Measurements from ENCODE around the gene CD38. TPM values are rescaled to one million over a fixed set of nuclear protein-coding genes. Genes with fewer than 3 reads are reported as not detected.

Gene CD38
- total and polyA plus RNA-seq, 2 of the 13 experiments (the other 11 are each of a cell fraction or from before 2014, with no cell fraction given): not detected

GRCh38 chr4:15894393-15894792 lies 116.3 kb downstream of the CD38 start (continued):
- TF ChIP-seq ZNF710 (CRISPR knock-in tag; IDR thresholded peaks at IDR 0.05; ENCODE audit: borderline replicate concordance): no peak

GRCh38 chr4:15894921-15895916 lies 117.1 kb downstream of the CD38 start:
- ChIA-PET CTCF (ENCODE audit: low intra/inter-chr PET ratio, low total read pairs) (no interaction called here), POLR2A (no interaction called here)
- H3K27me3 ChIP-seq (ENCODE audit: control insufficient read depth in 1 of 2, insufficient read depth in 2 of 2, low read length in 2 of 2): no peaks in the 10 kb centered on the region
- H3K4me1 ChIP-seq (ENCODE audit: insufficient read depth, low read length): no peaks in the 10 kb centered on the region
- BruUV-seq (replicated peaks): no TSS peak
- H3K79me2 ChIP-seq (ENCODE audit: insufficient read depth, low read length): no peaks in the 10 kb centered on the region
- no peak overlapping the region for H3K9ac ChIP-seq (ENCODE audit: insufficient read depth, low read depth, low read length)
- no peak overlapping the region for H3K4me2 ChIP-seq (ENCODE audit: low read depth, low read length)
- in situ Hi-C loops (cut with HindIII; ENCODE audit: extremely low pct_ligation_motif_present, low pct_unique_long_range_greater_than_20kb) (no loop called here), intact Hi-C loops (cut with micrococcal nuclease; ENCODE audit: unreplicated experiment) (no loop called here)
- no peaks in the 10 kb centered on the region for H4K20me1 ChIP-seq (ENCODE audit: insufficient read depth, low read length)
- DNase-seq (ENCODE audit: low spot score) (no peak), FAIRE-seq (no peak), ATAC-seq (no peak)
- whole genome bisulfite sequencing (ENCODE audit: low lambda C conversion rate): 23% methylated on average over 4 of the region's 4 CpGs
- no peak overlapping the region for H3K4me3 ChIP-seq (replicated peaks in 1 of 3; ENCODE audit: insufficient read depth in 1 of 3, low read depth in 2 of 3, low read length in 3 of 3)
- H3K9me3 ChIP-seq (ENCODE audit: low read length): no peaks in the 10 kb centered on the region
- H2AFZ ChIP-seq (ENCODE audit: low read length): no peak overlapping the region
- TF ChIP-seq ZNF446 (CRISPR knock-in tag; IDR thresholded peaks at IDR 0.05) (no peak), MZF1 (CRISPR knock-in tag; IDR thresholded peaks at IDR 0.05; ENCODE audit: borderline replicate concordance) (no peak), MIER3 (CRISPR knock-in tag; IDR thresholded peaks at IDR 0.05; ENCODE audit: borderline replicate concordance) (no peak), TAF1 (CRISPR knock-in tag; IDR thresholded peaks at IDR 0.05) (no peak), ZC3H13 (CRISPR knock-in tag; IDR thresholded peaks at IDR 0.05) (no peak), ZNF7 (CRISPR knock-in tag; IDR thresholded peaks at IDR 0.05) (no peak), ZNF468 (CRISPR knock-in tag; IDR thresholded peaks at IDR 0.05) (no peak), ZNF777 (CRISPR knock-in tag; IDR thresholded peaks at IDR 0.05) (no peak), NFRKB (IDR thresholded peaks at IDR 0.05) (no peak), ZNF354B (CRISPR knock-in tag; IDR thresholded peaks at IDR 0.05) (no peak), CEBPG (CRISPR knock-in tag; IDR thresholded peaks at IDR 0.05) (no peak)
- no peak overlapping the region for H3K27ac ChIP-seq (ENCODE audit: extremely low read length, insufficient read depth, low read length)
- H3K36me3 ChIP-seq (replicated peaks in 1 of 2; ENCODE audit: control insufficient read depth in 1 of 2, insufficient read depth in 2 of 2, low read length in 2 of 2): no peaks in the 10 kb centered on the region
